Measurements from ENCODE around the gene SVIL.
"Not testable (repeated sequence)": the region's sequence is repeated elsewhere in the genome, so short reads cannot be mapped to it uniquely, and the experiment has no call there.

The SVIL gene

GRCh38 chr10:29555091-29555745, 79.6 kb downstream of the SVIL start:
- POLR2A ChIA-PET (ENCODE audit: low non-redundant PET): interaction anchor here (0.7 kb wide), 1 partner anchor 46 kb away, joined by 3 read pairs; no protein-coding TSS in a partner anchor
- CTCF ChIA-PET: interaction anchor here (0.6 to 0.7 kb wide), 3 partner anchors 47 to 744 kb away, joined by 3 to 4 read pairs (median 3); no protein-coding TSS in a partner anchor
- TF ChIP-seq CTCF (conservative IDR thresholded peaks at IDR 0.05; ENCODE audit: low read depth): no peak
- no peak overlapping the region for H3K27ac ChIP-seq
- no peak for DNase-seq (ENCODE audit: low spot score)

GRCh38 chr10:29554660-29555059, 80.1 kb downstream of the SVIL start:
- ChIA-PET POLR2A (ENCODE audit: low non-redundant PET) (no interaction called here), CTCF (interaction anchor here (0.6 to 0.7 kb wide), 4 partner anchors 10 to 744 kb away, joined by 3 to 4 read pairs (median 3); no protein-coding TSS in a partner anchor)
- DNase-seq (ENCODE audit: low spot score): no peak
- no peak for TF ChIP-seq CTCF (conservative IDR thresholded peaks at IDR 0.05; ENCODE audit: low read depth)
- no peak overlapping the region for H3K27ac ChIP-seq

GRCh38 chr10:29553544-29554250, 81.1 kb downstream of the SVIL start:
- CTCF ChIA-PET: interaction anchor here (0.6 kb wide), 2 partner anchors 11 to 37 kb away, joined by 3 read pairs; no protein-coding TSS in a partner anchor
- POLR2A ChIA-PET (ENCODE audit: low non-redundant PET): interaction anchor here (0.7 kb wide), 1 partner anchor 145 kb away, joined by 12 read pairs; no protein-coding TSS in a partner anchor
- DNase-seq (ENCODE audit: low spot score): no peak
- no peak for TF ChIP-seq CTCF (conservative IDR thresholded peaks at IDR 0.05; ENCODE audit: low read depth)
- no peak overlapping the region for H3K27ac ChIP-seq

GRCh38 chr10:29553116-29553515, 81.7 kb downstream of the SVIL start:
- not testable (repeated sequence) for DNase-seq (ENCODE audit: low spot score); H3K27ac ChIP-seq
- POLR2A ChIA-PET (ENCODE audit: low non-redundant PET): interaction anchor here (0.7 kb wide), 1 partner anchor 144 kb away, joined by 12 read pairs; no protein-coding TSS in a partner anchor
- CTCF ChIA-PET: interaction anchor here (0.6 kb wide), 1 partner anchor 950 kb away, joined by 4 read pairs; no protein-coding TSS in a partner anchor

- POLR2A ChIA-PET (ENCODE audit: low non-redundant PET); DNase-seq (ENCODE audit: low spot score); H3K27ac ChIP-seq; CTCF ChIA-PET: not testable (repeated sequence)
Observed at GRCh38 chr10:29549493-29549892, 85.3 kb downstream of the SVIL start.

GRCh38 chr10:29546773-29547313, 87.9 kb downstream of the SVIL start:
- CTCF ChIA-PET: no interaction called here
- DNase-seq (ENCODE audit: low spot score): no peak

More at GRCh38 chr10:29546773-29547313, 87.9 kb downstream of the SVIL start:
- H3K27ac ChIP-seq: no peak overlapping the region
- POLR2A ChIA-PET (ENCODE audit: low non-redundant PET): no interaction called here
- TF ChIP-seq CTCF (conservative IDR thresholded peaks at IDR 0.05; ENCODE audit: low read depth): no peak
